Skeletal muscle satellite cell (primary cell): Measurements from ENCODE around the gene USP47.

Experiments used
- H3K27me3 ChIP-seq: 2 replicates; pipeline ENCODE4 v1.7.0; 2013; ENCODE audit warnings: low read length; ENCODE audit not compliant: control insufficient read depth, insufficient read depth
- H3K36me3 ChIP-seq: 2 replicates; pipeline ENCODE4 v1.7.0; 2013; ENCODE audit warnings: mild to moderate bottlenecking, control low read depth, low read length; ENCODE audit not compliant: insufficient read depth
- H3K4me1 ChIP-seq: 2 replicates; pipeline ENCODE4 v1.7.0; 2013; ENCODE audit warnings: low read length; ENCODE audit not compliant: control insufficient read depth, insufficient read depth
- H3K4me2 ChIP-seq: 2 replicates; pipeline ENCODE4 v1.7.0; 2013; ENCODE audit warnings: mild to moderate bottlenecking, low read length
- H3K4me3 ChIP-seq: 2 replicates; pipeline ENCODE4 v1.7.0; 2013; ENCODE audit warnings: low read length
- H3K9ac ChIP-seq: 2 replicates; pipeline ENCODE4 v1.7.0; 2013; ENCODE audit warnings: mild to moderate bottlenecking, low read depth, low read length, moderate library complexity
- H3K9me3 ChIP-seq: replicated peaks from 2 replicates; pipeline ENCODE4 v1.7.0; 2013; ENCODE audit warnings: mild to moderate bottlenecking, control low read depth, low read length

The USP47 gene

GRCh38 chr11:11942668-11943067 is 100.9 kb downstream of the USP47 start:
- no peak overlapping the region for H3K9ac ChIP-seq
- no peak overlapping the region for H3K4me3 ChIP-seq
- no peaks in the 10 kb centered on the region for H3K9me3 ChIP-seq
- peaks cover 28% of the 10 kb centered on the region for H3K4me1 ChIP-seq
- peaks cover 65% of the 10 kb centered on the region for H3K36me3 ChIP-seq
- H3K4me2 ChIP-seq: no peak overlapping the region
- H3K27me3 ChIP-seq: no peaks in the 10 kb centered on the region

GRCh38 chr11:11944444-11944843 is 102.7 kb downstream of the USP47 start:
- Histone ChIP-seq H3K36me3 (peaks cover 52% of the 10 kb centered on the region), H3K9me3 (no peaks in the 10 kb centered on the region), H3K9ac (no peak overlapping the region), H3K4me2 (no peak overlapping the region), H3K4me1 (peaks cover 19% of the 10 kb centered on the region), H3K27me3 (no peaks in the 10 kb centered on the region), H3K4me3 (no peak overlapping the region)

GRCh38 chr11:11946180-11946579 is 104.4 kb downstream of the USP47 start:
- H3K27me3 ChIP-seq: no peaks in the 10 kb centered on the region
- peak overlapping the region; percentile 8 for H3K4me2 ChIP-seq
- peaks cover 19% of the 10 kb centered on the region for H3K4me1 ChIP-seq
- no peaks in the 10 kb centered on the region for H3K9me3 ChIP-seq
- peak overlapping the region; percentile 37 for H3K9ac ChIP-seq
- no peak overlapping the region for H3K4me3 ChIP-seq
- peaks cover 50% of the 10 kb centered on the region for H3K36me3 ChIP-seq

- H3K4me1 ChIP-seq: peaks cover 19% of the 10 kb centered on the region
- H3K4me3 ChIP-seq: no peak overlapping the region
- H3K4me2 ChIP-seq: no peak overlapping the region
- H3K27me3 ChIP-seq: no peaks in the 10 kb centered on the region
- H3K9ac ChIP-seq: peak overlapping the region; percentile 37
- H3K9me3 ChIP-seq: no peaks in the 10 kb centered on the region
- H3K36me3 ChIP-seq: peaks cover 52% of the 10 kb centered on the region
These were observed 105.1 kb downstream of the USP47 start for GRCh38 chr11:11946878-11947277.

GRCh38 chr11:11947825-11948224 is 106.1 kb downstream of the USP47 start:
- H3K4me3 ChIP-seq: no peak overlapping the region
- no peaks in the 10 kb centered on the region for H3K9me3 ChIP-seq
- no peaks in the 10 kb centered on the region for H3K27me3 ChIP-seq
- H3K9ac ChIP-seq: no peak overlapping the region
- no peak overlapping the region for H3K4me2 ChIP-seq
- peaks cover 52% of the 10 kb centered on the region for H3K36me3 ChIP-seq
- peaks cover 19% of the 10 kb centered on the region for H3K4me1 ChIP-seq

GRCh38 chr11:11948242-11948947 is 106.6 kb downstream of the USP47 start:
- Histone ChIP-seq H3K27me3 (no peaks in the 10 kb centered on the region), H3K36me3 (peaks cover 56% of the 10 kb centered on the region), H3K9me3 (no peaks in the 10 kb centered on the region), H3K4me1 (peaks cover 19% of the 10 kb centered on the region), H3K4me3 (no peak overlapping the region), H3K4me2 (no peak overlapping the region), H3K9ac (no peak overlapping the region)

GRCh38 chr11:11949482-11949881 is 107.7 kb downstream of the USP47 start:
- Histone ChIP-seq H3K36me3 (peaks cover 53% of the 10 kb centered on the region), H3K9ac (no peak overlapping the region), H3K9me3 (no peaks in the 10 kb centered on the region), H3K4me2 (no peak overlapping the region), H3K27me3 (no peaks in the 10 kb centered on the region), H3K4me3 (no peak overlapping the region), H3K4me1 (peaks cover 14% of the 10 kb centered on the region)

GRCh38 chr11:11952036-11952435 is 110.3 kb downstream of the USP47 start:
- H3K4me1 ChIP-seq: no peaks in the 10 kb centered on the region
- no peak overlapping the region for H3K4me3 ChIP-seq
- H3K4me2 ChIP-seq: no peak overlapping the region
- no peak overlapping the region for H3K9ac ChIP-seq
- no peaks in the 10 kb centered on the region for H3K9me3 ChIP-seq
- peaks cover 53% of the 10 kb centered on the region for H3K36me3 ChIP-seq
- no peaks in the 10 kb centered on the region for H3K27me3 ChIP-seq

GRCh38 chr11:11956006-11956405 is 114.2 kb downstream of the USP47 start:
- H3K4me2 ChIP-seq: no peak overlapping the region
- H3K36me3 ChIP-seq: peaks cover 62% of the 10 kb centered on the region
- no peaks in the 10 kb centered on the region for H3K4me1 ChIP-seq
- no peak overlapping the region for H3K4me3 ChIP-seq
- no peaks in the 10 kb centered on the region for H3K9me3 ChIP-seq
- H3K9ac ChIP-seq: no peak overlapping the region
- H3K27me3 ChIP-seq: no peaks in the 10 kb centered on the region

- Histone ChIP-seq H3K4me2 (no peak overlapping the region), H3K4me3 (no peak overlapping the region), H3K4me1 (no peaks in the 10 kb centered on the region), H3K36me3 (peaks cover 39% of the 10 kb centered on the region), H3K9me3 (no peaks in the 10 kb centered on the region), H3K9ac (no peak overlapping the region), H3K27me3 (no peaks in the 10 kb centered on the region)
These were observed 116.8 kb downstream of the USP47 start for GRCh38 chr11:11958403-11959231.

- Histone ChIP-seq H3K9me3 (no peaks in the 10 kb centered on the region), H3K36me3 (peaks cover 35% of the 10 kb centered on the region), H3K27me3 (no peaks in the 10 kb centered on the region), H3K4me2 (no peak overlapping the region), H3K4me3 (no peak overlapping the region), H3K4me1 (no peaks in the 10 kb centered on the region), H3K9ac (no peak overlapping the region)
These were observed 117.8 kb downstream of the USP47 start for GRCh38 chr11:11959601-11960000.
